ENCODE results near the gene TMEM236.

The TMEM236 gene

GRCh38 chr10:17816199-17816598 is 64.2 kb downstream of the TMEM236 start:
- TF ChIP-seq CTCF (IDR thresholded peaks at IDR 0.05; ENCODE audit: low read depth, low read length): no peak
- DNase-seq (ENCODE audit: low read depth in 2 of 2): no peak
- H3K4me3 ChIP-seq (replicated peaks in 1 of 2; ENCODE audit: low read depth in 2 of 2, low read length in 2 of 2): no peak overlapping the region

GRCh38 chr10:17817316-17817715 is 65.3 kb downstream of the TMEM236 start:
- no peak for TF ChIP-seq CTCF (IDR thresholded peaks at IDR 0.05; ENCODE audit: low read depth, low read length)
- no peak overlapping the region for H3K4me3 ChIP-seq (replicated peaks in 1 of 2; ENCODE audit: low read depth in 2 of 2, low read length in 2 of 2)
- DNase-seq (ENCODE audit: low read depth in 2 of 2): no peak

GRCh38 chr10:17817790-17818189 is 65.8 kb downstream of the TMEM236 start:
- no peak overlapping the region for H3K4me3 ChIP-seq (replicated peaks in 1 of 2; ENCODE audit: low read depth in 2 of 2, low read length in 2 of 2)
- DNase-seq (ENCODE audit: low read depth in 2 of 2): no peak
- no peak for TF ChIP-seq CTCF (IDR thresholded peaks at IDR 0.05; ENCODE audit: low read depth, low read length)

- no peak for TF ChIP-seq CTCF (IDR thresholded peaks at IDR 0.05; ENCODE audit: low read depth, low read length)
- no peak for DNase-seq (ENCODE audit: low read depth in 2 of 2)
- no peak overlapping the region for H3K4me3 ChIP-seq (replicated peaks in 1 of 2; ENCODE audit: low read depth in 2 of 2, low read length in 2 of 2)
Observed at GRCh38 chr10:17819836-17820235, 67.8 kb downstream of the TMEM236 start.

GRCh38 chr10:17820943-17821342 is 68.9 kb downstream of the TMEM236 start:
- TF ChIP-seq CTCF (IDR thresholded peaks at IDR 0.05; ENCODE audit: low read depth, low read length): no peak
- no peak for DNase-seq (ENCODE audit: low read depth in 2 of 2)
- H3K4me3 ChIP-seq (replicated peaks in 1 of 2; ENCODE audit: low read depth in 2 of 2, low read length in 2 of 2): no peak overlapping the region

- DNase-seq (ENCODE audit: low read depth in 2 of 2): no peak
- H3K4me3 ChIP-seq (replicated peaks in 1 of 2; ENCODE audit: low read depth in 2 of 2, low read length in 2 of 2): no peak overlapping the region
- no peak for TF ChIP-seq CTCF (IDR thresholded peaks at IDR 0.05; ENCODE audit: low read depth, low read length)
Observed at GRCh38 chr10:17821893-17822292, 69.9 kb downstream of the TMEM236 start.

GRCh38 chr10:17831341-17831740 is 79.3 kb downstream of the TMEM236 start:
- no peak overlapping the region for H3K4me3 ChIP-seq (replicated peaks in 1 of 2; ENCODE audit: low read depth in 2 of 2, low read length in 2 of 2)
- TF ChIP-seq CTCF (IDR thresholded peaks at IDR 0.05; ENCODE audit: low read depth, low read length): no peak
- no peak for DNase-seq (ENCODE audit: low read depth in 2 of 2)

Data from cardiac fibroblast (primary cell).